GM19455 (cell line): ENCODE results near the gene COL28A1.
"Not testable (repeated sequence)": the region's sequence is repeated elsewhere in the genome, so short reads cannot be mapped to it uniquely, and the experiment has no call there.

ENCODE experiments used
- ATAC-seq: cut with Tn5 transposase; IDR thresholded peaks from one replicate; pipeline ENCODE4 v1.9.1; 2021; ENCODE audit not compliant: unreplicated experiment

Gene COL28A1

GRCh38 chr7:7562736-7563135 is 27.1 kb upstream of the COL28A1 start:
- ATAC-seq, result no peak

- not testable (repeated sequence) for ATAC-seq
These were observed 25.9 kb upstream of the COL28A1 start for GRCh38 chr7:7561591-7561990.

- no peak for ATAC-seq
These were observed 21.6 kb upstream of the COL28A1 start for GRCh38 chr7:7557252-7557651.

GRCh38 chr7:7556852-7557251 is 21.2 kb upstream of the COL28A1 start:
- ATAC-seq, result no peak

GRCh38 chr7:7554649-7555575 is 19.2 kb upstream of the COL28A1 start:
- no peak for ATAC-seq

- ATAC-seq, result no peak
These were observed 18.4 kb upstream of the COL28A1 start for GRCh38 chr7:7554021-7554432.

- ATAC-seq, result no peak
These were observed 17.7 kb upstream of the COL28A1 start for GRCh38 chr7:7553386-7553785.

GRCh38 chr7:7552199-7552598 is 16.5 kb upstream of the COL28A1 start:
- no peak for ATAC-seq

GRCh38 chr7:7550663-7551062 is 15.0 kb upstream of the COL28A1 start:
- ATAC-seq, result no peak

GRCh38 chr7:7548407-7548806 is 12.7 kb upstream of the COL28A1 start:
- ATAC-seq, result no peak

- ATAC-seq, result no peak
These were observed 6.7 kb upstream of the COL28A1 start for GRCh38 chr7:7542251-7542835.

- no peak for ATAC-seq
These were observed 4.0 kb upstream of the COL28A1 start for GRCh38 chr7:7539711-7540110.

GRCh38 chr7:7539152-7539551 is 3.5 kb upstream of the COL28A1 start:
- ATAC-seq, result no peak

- no peak for ATAC-seq
These were observed 2.0 kb upstream of the COL28A1 start for GRCh38 chr7:7537711-7538110.

- no peak for ATAC-seq
These were observed 835 bp upstream of the COL28A1 start for GRCh38 chr7:7536396-7537019.

GRCh38 chr7:7533831-7534430 is 1.7 kb downstream of the COL28A1 start:
- no peak for ATAC-seq

GRCh38 chr7:7529328-7529727 is 6.3 kb downstream of the COL28A1 start:
- no peak for ATAC-seq

- ATAC-seq, result no peak
These were observed 8.6 kb downstream of the COL28A1 start for GRCh38 chr7:7527047-7527446.

- no peak for ATAC-seq
These were observed 9.7 kb downstream of the COL28A1 start for GRCh38 chr7:7526006-7526405.

GRCh38 chr7:7524121-7524520 is 11.6 kb downstream of the COL28A1 start:
- ATAC-seq, result no peak

- ATAC-seq, result no peak
These were observed 13.3 kb downstream of the COL28A1 start for GRCh38 chr7:7522421-7522820.

GRCh38 chr7:7521259-7521658 is 14.4 kb downstream of the COL28A1 start:
- no peak for ATAC-seq
